Astrocyte of the spinal cord (primary cell): ENCODE data around the gene TMEM151B.

Experiments used
- DNase-seq: peaks from one replicate; pipeline ENCODE4 v3.0.0; 2011; ENCODE audit warnings: low read depth, low spot score
- H3K4me3 ChIP-seq: 2 replicates; pipeline ENCODE4 v1.5.1; 2011; ENCODE audit warnings: low read depth, mild to moderate bottlenecking, low read length, moderate library complexity
- CTCF ChIP-seq: IDR thresholded peaks from 2 replicates; pipeline ENCODE4 v1.5.1; 2012; ENCODE audit warnings: low read depth, mild to moderate bottlenecking, low read length, inconsistent platforms
- in situ Hi-C: cut with HindIII; loops from 2 replicates; pipeline ENCODE4 v1.10.0; 2017; ENCODE audit warnings: low sequenced_read_pairs

Gene TMEM151B

GRCh38 chr6:44301106-44301505 is 30.9 kb downstream of the TMEM151B start:
- TF ChIP-seq CTCF: no peak
- no peak overlapping the region for H3K4me3 ChIP-seq
- no peak for DNase-seq
- in situ Hi-C loops: no loop called here

- DNase-seq: no peak
- H3K4me3 ChIP-seq: no peak overlapping the region
- in situ Hi-C loops: no loop called here
- no peak for TF ChIP-seq CTCF
These were observed 31.7 kb downstream of the TMEM151B start for GRCh38 chr6:44301782-44302564.

- in situ Hi-C loops: no loop called here
- H3K4me3 ChIP-seq: no peak overlapping the region
- DNase-seq: no peak
- no peak for TF ChIP-seq CTCF
These were observed 32.6 kb downstream of the TMEM151B start for GRCh38 chr6:44302856-44303255.

GRCh38 chr6:44303842-44304241 is 33.6 kb downstream of the TMEM151B start:
- in situ Hi-C loops: no loop called here
- DNase-seq: no peak
- no peak for TF ChIP-seq CTCF
- H3K4me3 ChIP-seq: no peak overlapping the region

GRCh38 chr6:44304282-44305199 is 34.3 kb downstream of the TMEM151B start:
- TF ChIP-seq CTCF: peak; percentile 81
- H3K4me3 ChIP-seq: no peak overlapping the region

GRCh38 chr6:44305200-44305725 is 35.0 kb downstream of the TMEM151B start:
- no peak for TF ChIP-seq CTCF
- H3K4me3 ChIP-seq: no peak overlapping the region
- in situ Hi-C loops: no loop called here
- DNase-seq: no peak

More at GRCh38 chr6:44304282-44305199, 34.3 kb downstream of the TMEM151B start:
- peak; percentile 42 for DNase-seq
- in situ Hi-C loops: no loop called here
